PFSK-1 (cell line): ENCODE measurements around the gene GNG12.

Source experiments
- FOXP2 ChIP-seq: optimal IDR thresholded peaks from 2 replicates; pipeline ENCODE3; 2011; ENCODE audit warnings: borderline replicate concordance, control low read depth, inconsistent platforms; ENCODE audit not compliant: insufficient read depth; ENCODE audit errors: extremely low read length, extremely low read depth
- POLR2AphosphoS5 ChIP-seq: IDR thresholded peaks from 2 replicates; pipeline ENCODE4 v1.6.1; 2012; ENCODE audit warnings: low read depth, mild to moderate bottlenecking, control low read depth, low read length, moderate library complexity
- SIN3A ChIP-seq: IDR thresholded peaks from 2 replicates; pipeline ENCODE4 v1.6.1; 2012; ENCODE audit warnings: mild to moderate bottlenecking, low read length, moderate library complexity, borderline replicate concordance; ENCODE audit not compliant: insufficient read depth
- TAF1 ChIP-seq: IDR thresholded peaks from 2 replicates; pipeline ENCODE4 v1.6.1; 2012; ENCODE audit warnings: low read length, control low read depth, borderline replicate concordance; ENCODE audit not compliant: insufficient read depth
- TF ChIP-seq, protein P1 (sequence below), 2 experiments: IDR thresholded peaks; 2 replicates each; pipeline versions ENCODE4 v1.6.1 to v1.8.0; 2011 to 2012; ENCODE audit warnings: low read depth in 2 of 2, low read length in 2 of 2, control low read depth in 1 of 2, inconsistent platforms in 1 of 2, mild to moderate bottlenecking in 1 of 2, moderate library complexity in 1 of 2; ENCODE audit not compliant: insufficient read depth in 1 of 2

Gene GNG12

DNA sequence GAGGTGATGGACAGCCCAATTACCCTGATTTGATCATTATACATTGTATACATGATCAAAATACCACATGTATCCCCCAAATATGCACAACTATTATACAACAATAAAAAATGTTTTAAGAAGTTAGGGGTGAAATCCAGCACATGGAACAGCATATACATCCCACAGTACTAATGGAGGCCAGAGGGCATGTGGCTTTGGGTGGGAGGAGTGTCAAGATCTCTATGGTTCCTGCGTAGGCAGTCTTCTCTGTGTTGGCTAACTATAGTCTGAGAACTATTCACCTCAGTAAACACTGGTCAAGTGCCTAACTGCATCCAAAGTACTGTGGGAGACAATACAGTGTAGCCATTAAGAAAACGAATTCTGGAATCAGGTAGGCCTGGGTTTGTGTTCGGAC lies 74.2 kb downstream of the GNG12 start:
- TF ChIP-seq SIN3A = no peak
- no peak for TF ChIP-seq FOXP2
- no peak for TF ChIP-seq POLR2AphosphoS5
- TF ChIP-seq TAF1 = no peak
- TF ChIP-seq, protein P1, sequence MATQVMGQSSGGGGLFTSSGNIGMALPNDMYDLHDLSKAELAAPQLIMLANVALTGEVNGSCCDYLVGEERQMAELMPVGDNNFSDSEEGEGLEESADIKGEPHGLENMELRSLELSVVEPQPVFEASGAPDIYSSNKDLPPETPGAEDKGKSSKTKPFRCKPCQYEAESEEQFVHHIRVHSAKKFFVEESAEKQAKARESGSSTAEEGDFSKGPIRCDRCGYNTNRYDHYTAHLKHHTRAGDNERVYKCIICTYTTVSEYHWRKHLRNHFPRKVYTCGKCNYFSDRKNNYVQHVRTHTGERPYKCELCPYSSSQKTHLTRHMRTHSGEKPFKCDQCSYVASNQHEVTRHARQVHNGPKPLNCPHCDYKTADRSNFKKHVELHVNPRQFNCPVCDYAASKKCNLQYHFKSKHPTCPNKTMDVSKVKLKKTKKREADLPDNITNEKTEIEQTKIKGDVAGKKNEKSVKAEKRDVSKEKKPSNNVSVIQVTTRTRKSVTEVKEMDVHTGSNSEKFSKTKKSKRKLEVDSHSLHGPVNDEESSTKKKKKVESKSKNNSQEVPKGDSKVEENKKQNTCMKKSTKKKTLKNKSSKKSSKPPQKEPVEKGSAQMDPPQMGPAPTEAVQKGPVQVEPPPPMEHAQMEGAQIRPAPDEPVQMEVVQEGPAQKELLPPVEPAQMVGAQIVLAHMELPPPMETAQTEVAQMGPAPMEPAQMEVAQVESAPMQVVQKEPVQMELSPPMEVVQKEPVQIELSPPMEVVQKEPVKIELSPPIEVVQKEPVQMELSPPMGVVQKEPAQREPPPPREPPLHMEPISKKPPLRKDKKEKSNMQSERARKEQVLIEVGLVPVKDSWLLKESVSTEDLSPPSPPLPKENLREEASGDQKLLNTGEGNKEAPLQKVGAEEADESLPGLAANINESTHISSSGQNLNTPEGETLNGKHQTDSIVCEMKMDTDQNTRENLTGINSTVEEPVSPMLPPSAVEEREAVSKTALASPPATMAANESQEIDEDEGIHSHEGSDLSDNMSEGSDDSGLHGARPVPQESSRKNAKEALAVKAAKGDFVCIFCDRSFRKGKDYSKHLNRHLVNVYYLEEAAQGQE (IDR thresholded peaks at IDR 0.05; ENCODE audit: insufficient read depth in 1 of 2, low read depth in 2 of 2, low read length in 2 of 2) = no peak

DNA sequence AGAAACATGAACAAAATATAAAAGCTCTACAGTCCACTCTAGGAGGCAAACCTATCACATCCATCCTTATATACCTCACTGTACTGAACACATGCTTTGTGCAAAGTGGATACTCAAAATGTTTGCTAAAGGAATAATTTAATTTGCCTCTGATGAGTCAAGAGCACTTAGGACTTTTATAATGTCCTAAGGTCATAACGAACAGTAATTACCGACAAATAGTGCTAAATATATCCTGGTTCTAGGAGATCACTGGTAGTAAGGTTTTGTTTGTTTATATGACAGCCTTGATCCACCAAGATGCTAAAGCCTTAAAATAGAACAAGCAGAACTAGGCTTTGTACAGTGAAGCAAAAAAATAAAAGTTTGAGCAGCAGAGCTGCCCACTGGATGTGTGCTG lies 77.6 kb downstream of the GNG12 start:
- TF ChIP-seq SIN3A = no peak
- no peak for TF ChIP-seq POLR2AphosphoS5
- no peak for TF ChIP-seq FOXP2
- no peak for TF ChIP-seq TAF1
- TF ChIP-seq, protein P1 (IDR thresholded peaks at IDR 0.05; ENCODE audit: insufficient read depth in 1 of 2, low read depth in 2 of 2, low read length in 2 of 2) = no peak

DNA sequence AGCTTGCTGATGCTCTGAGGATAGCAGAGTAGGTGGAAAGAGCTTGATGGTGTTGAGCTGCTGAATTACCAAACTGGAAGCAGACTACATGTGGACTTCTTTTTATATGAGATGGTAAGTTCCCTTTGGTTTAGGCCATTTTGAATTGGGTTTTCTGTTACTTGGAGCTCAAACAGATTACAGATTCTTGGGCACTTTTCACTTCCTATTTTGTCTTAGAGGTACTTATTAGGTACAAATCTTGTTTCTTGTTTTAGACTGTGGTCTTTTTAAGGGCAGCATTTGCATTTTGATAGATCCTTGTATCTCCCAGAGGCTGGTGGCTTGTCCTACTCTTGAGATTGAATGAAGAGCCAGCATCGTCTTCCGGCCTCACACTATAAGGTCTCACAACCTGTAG lies 78.1 kb downstream of the GNG12 start:
- TF ChIP-seq SIN3A (no peak), TAF1 (no peak)

DNA sequence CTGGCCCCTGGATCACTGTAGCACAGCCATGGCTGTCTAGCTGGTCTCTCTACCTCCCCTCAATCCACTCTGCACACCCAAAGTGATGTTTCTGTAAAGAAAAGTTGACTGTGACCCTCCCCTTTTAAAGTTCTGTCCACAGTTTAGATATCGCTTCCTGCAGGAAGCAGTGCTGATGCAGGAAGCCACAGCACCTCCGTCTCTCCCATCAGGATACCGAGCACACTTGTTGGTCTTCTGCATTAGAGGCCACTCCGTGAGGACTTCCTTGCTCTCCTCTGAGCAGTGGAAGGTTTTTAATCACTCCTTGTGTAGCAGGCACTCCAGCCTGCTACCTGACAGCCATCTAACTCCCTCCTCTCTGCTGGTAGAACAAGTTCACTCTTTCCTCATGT lies 78.7 kb downstream of the GNG12 start:
- TF ChIP-seq, protein P1 (IDR thresholded peaks at IDR 0.05; ENCODE audit: insufficient read depth in 1 of 2, low read depth in 2 of 2, low read length in 2 of 2) = no peak
- TF ChIP-seq POLR2AphosphoS5 = no peak
- no peak for TF ChIP-seq TAF1
- TF ChIP-seq SIN3A = no peak
- no peak for TF ChIP-seq FOXP2

DNA sequence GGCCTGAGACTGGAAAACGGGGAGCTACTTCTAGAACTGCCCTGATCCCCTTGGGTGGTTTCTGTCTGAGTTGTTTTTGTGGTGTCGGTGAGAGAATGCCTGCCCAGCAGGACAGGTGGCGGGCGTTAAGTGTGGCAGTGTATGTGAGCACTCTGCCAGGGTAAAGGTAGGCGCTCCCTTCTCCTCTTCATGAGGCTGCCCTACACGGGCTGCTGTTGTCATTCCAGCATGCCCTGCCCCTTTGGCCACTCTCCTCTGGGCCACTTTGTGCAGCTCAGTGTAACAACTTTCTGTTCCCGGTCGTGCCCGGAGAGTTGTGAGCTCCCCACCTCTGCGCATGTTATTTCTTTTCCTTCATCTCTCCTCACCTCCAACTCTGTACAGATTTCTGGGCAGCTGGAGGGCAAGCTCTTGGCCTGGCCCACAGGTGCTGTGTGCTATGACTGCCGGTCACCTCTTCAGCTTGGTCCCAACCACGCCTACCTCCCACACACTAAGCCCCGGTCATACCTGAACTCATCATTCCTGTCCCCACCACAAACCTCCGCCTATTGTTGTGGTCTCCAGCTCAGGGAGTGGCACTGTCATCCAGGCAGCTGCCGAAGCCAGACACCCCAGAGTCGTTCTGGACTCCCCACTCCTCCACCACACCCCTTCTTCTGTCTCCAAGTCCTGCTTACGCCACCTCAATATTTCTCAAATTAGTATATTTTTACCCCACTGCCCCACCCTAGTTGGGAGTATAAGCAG lies 79.3 kb downstream of the GNG12 start:
- TF ChIP-seq FOXP2 (no peak), POLR2AphosphoS5 (no peak), SIN3A (no peak), TAF1 (no peak)
- TF ChIP-seq, protein P1 (IDR thresholded peaks at IDR 0.05; ENCODE audit: insufficient read depth in 1 of 2, low read depth in 2 of 2, low read length in 2 of 2) = no peak
